ENCODE data around the gene TMEM154.

Gene TMEM154

DNA sequence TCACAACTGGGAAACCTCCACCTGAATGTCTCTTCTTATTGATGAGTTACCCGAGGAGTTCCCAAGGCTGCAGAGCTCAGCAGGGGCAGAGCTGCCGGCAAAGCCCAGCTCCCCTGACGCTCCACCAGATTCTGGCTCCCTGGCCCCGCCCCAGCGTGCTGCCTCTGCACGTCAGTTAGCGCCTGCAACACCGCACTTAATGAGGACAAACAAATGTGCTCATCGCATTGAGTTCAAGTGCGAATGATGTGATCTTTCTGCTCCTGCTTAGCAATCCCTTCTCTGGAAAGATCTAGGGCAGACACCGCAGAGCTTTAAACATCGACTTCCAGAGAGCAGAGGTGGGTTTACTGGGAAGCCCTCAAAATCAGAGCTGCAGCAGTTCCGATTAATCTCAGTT, 88.4 kb downstream of the TMEM154 start:
- DNase-seq: peak; percentile 26

DNA sequence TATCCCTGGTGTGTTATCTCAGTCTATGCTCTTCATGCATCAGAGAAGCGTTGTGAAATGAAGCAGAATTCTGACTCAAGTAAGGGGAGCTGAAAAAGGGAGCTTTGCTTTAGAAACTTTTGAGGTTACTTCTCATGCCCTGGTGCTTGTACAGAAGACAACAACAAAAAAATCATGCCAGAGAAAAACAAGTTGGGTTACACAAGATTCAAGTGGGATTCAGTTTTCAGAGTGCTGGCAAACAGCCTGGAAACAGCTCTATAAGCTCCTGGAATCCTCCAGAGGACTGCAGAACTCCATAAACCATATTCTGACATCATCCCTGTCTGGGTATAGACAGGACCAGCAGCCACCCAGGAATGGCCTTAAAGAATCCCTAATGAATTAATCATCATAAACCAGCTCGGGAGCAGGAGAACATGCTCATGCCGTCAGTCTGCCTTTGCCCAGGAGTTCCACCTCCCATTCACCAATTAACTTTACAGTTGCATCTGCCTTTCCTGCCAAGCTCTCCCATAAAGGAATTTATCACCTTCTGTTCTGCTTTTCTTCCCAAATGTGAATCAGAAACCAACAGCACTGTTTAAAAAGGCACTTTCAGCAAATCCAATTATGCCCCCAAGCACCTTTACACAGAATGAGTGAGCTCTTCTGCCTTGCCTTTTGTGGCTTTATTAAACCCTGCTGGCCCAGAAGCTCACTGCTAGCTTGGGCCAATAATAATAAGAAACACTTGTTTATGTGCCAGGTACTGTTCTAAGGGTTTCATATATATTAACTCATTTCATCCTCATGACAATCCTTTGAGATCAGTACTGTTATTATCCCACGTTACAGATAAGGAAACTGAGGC, 89.4 kb downstream of the TMEM154 start:
- DNase-seq: no peak

DNA sequence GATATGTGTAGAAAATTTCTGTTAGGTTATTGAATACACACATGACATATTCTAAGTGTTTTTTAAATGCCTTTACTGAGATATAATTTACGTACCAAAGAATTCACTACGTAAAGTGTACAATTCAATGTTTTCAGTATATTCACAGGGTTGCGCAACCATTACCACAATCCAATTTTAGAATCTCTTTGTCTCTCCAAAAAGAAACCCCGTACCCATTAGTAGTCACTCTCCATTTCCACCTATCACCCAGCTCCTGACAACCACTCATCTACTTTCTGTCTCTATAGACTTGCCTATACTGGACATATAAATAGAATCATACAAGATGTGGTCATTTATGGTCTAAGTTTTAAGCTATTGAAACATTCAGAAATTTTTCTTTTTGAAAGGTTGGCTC, 90.9 kb downstream of the TMEM154 start:
- DNase-seq: no peak

DNA sequence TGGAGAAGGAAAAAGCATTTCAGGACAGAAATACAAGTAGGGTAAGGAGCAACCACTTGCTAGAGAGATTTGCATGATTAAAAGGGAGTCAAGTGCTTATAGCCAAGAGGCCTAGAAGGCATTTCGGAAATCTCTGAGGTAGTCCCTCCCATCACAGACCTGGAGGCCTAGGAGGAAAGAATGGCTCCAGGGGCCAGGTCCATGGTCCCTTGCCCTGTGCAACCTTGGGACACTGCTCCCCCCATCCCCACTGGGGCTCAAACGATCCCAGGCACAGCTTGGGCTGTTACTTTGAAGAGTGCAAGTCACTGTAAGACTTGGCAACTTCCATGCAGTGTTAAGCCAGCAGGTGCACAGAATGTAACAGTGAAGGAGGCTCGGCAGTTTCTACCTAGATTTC, 92.7 kb downstream of the TMEM154 start:
- DNase-seq: no peak

DNA sequence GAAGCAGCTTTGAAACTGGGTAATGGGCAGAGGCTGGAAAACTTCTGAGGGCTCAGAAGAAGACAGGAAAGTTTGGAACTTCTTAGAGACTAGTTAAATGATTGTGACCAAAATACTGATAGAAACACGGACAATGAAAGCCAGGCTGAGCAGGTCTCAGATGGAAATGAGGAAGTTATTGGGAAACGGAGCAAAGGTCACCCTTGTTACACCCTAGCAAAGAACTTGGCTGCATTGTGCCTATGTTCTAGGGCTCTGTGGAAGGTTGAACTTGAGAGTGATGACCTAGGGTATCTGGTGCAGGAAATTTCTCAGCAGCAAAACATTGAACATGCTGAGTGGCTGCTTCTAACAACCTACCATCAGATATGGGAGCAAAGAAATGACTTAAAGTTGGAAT, 93.1 kb downstream of the TMEM154 start:
- no peak for DNase-seq

DNA sequence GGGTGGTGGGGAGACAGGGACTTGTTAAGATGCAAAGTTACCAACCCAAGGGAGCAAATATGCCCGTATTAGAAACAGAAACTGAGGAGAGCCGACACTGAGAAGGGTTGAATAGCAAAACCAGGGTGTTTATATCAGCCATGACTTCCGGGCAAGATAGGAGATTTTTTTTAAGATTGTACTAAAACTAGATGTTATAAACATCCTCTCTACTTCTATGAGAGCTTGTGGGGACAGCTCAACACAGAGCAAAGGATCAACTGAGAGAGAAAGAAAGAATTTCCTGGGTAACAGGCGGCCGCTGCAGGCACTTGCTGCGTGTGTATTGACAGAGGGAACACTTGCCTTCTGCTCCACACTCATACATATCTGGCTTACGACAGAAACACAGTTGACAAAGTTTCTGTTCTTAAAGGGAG, 94.8 kb downstream of the TMEM154 start:
- DNase-seq: no peak

DNA sequence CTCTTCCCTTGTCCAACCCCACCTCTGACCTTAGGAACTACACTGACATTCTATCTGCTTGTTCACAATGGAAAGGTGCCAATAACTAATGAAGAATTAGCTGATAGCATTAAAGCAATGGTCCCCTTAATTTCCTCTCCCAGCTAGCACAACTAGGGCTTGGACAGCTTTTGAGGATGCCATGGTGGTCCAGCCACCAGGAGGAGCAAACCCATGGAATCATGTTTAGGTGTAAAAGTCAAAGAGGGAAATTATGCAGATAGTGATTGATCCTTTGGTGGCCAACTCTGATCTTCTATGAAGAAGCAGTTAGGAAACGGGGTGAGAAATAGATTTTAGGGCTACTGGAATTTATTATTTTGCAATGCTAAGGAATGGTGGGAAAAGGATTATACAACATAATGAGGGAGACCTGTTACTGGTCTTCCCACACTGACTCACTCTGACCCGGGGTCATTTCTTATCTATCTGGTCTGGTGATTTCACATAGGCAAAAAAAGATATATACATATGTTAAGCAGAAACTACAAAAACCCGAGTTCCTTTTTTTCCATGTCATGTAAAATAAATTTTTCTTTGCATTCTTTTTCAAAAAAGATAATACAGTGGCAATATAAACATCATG, 98.1 kb downstream of the TMEM154 start:
- no peak for DNase-seq

DNA sequence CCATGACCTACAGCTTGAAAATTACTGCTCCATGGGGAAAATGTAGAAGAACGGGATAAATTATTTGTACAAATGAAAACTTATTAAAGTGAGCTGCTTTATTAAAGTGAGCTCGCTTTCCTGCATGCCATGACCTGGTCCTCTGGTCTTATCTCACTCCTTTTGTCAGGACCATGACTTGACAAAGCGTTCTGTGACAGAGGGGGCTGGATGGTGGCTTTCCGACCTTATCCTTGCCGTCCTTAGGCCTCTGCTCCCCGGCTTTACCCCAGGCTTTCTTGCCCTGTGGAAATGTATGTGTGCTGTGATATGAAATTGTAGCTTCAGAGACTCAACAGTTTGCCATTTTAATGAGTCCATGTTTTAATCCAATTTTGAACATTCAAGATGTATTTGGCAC, 99.9 kb downstream of the TMEM154 start:
- DNase-seq: no peak

DNA sequence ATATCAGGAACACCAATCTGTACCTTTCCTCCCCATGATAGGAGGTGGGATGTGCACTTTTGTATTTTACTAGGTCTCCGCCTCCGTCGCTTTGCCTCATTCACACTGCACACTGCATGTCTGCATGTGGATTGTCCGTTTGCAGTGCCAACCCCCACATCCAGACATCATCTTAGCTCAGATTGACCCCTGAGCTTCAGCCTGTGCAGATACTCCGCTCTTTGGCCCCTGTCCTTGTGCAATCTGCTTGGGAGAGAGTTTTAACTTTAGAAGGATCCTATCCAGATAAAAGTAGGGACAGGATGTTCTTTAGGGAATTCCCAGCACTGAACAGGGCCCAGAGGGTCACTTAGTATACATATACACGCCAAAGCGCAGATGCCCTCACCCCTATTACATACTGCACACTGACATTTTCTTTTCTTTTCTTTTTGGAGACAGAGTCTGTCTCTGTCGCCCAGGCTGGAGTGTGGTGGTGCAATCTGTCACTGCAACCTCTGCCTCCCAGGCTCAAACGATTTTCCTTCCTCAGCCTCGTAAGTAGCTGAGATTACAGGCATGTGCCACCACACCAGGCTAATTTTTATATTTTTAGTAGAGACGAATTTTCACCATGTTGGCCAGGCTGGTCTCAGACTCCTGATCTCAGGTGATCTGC, 100.6 kb downstream of the TMEM154 start:
- DNase-seq: no peak

DNA sequence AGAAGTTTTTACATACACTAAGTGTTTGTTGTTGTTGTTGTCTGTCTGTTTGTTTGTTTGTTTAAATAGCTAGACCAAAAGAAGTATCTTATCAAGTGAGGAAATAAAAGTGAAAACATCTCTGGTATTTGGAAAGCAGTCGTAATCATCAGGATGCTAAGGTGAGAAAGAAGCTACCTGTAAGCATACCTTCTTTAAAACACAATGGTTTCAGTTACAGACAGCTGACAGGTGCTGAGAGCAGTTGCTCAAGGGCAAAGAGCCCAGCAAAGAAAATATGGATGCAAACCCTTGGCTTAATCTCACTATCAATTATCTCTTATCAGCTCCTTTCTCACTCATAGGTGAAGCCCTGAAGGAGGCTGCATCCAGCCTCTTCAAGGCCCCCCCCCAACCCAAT, 101.1 kb downstream of the TMEM154 start:
- no peak for DNase-seq

DNA sequence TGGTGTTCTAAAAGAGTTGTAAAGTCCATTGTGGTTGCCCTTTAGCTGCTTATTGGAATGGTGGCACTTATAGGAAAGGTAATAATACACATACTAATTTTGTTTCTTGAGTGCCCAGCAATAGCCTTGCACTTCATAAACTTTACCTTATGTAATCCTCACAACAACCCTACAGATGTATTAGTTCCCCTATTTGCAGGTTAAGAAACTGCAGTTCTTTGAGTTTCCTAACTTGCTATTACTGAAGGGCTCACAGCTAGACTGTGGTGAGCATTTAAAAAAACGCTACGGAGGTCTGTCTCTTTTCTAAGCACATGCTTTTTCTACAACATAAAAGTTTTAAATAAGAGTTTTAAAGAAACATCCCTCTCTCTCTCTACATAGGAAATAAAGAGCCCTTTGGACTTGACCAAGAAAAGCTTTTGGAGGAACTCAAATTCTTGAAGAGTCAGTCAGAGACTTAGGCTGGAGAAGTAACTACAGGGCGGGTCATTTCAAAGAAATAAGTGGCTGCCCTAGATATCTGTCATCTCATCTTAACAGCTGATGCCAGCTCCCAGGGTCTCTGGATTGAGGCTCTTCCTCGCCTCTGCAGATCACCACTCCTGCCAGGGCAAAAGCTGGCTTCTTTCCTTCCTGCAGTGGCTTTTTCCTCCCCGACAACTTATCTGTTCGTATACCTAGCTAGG, 101.9 kb downstream of the TMEM154 start:
- DNase-seq: no peak

DNA sequence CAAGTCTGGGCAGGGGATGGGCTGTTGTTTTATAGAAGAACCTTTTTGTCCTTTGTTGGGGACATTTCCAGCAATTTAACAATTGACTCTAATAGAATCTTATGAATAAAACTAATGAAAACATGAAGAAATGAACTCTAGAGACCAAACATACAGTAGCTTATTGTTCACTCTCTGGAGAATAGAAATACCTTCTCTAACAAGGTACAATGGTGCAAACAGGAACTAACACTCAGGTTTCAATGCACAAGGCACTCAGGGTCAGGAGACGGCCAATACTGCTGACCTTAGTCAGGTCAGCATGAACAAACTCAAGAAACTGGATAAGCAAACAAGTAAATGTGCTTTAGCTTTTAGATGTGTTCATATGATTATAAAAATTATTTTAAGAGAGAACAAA, 104.3 kb downstream of the TMEM154 start:
- no peak for DNase-seq

DNA sequence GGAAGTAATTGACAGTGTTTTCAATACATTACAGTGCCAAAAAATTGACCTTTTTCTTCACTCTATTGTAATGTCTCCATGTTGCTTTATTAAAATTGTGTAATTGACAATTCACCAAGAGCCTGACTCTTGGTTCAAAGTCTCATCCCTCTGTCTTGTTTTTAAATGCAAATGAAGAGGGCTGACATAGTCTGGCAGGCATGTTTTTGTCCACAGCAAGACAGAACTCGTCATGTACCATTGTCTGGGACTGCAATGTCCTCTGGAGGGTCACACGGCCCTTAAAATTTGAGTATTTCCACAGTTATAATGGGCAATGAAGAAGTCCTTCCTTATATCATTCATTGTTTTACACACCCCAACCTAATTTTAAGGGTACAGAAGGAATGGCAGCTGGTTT, 105.9 kb downstream of the TMEM154 start:
- DNase-seq: no peak

DNA sequence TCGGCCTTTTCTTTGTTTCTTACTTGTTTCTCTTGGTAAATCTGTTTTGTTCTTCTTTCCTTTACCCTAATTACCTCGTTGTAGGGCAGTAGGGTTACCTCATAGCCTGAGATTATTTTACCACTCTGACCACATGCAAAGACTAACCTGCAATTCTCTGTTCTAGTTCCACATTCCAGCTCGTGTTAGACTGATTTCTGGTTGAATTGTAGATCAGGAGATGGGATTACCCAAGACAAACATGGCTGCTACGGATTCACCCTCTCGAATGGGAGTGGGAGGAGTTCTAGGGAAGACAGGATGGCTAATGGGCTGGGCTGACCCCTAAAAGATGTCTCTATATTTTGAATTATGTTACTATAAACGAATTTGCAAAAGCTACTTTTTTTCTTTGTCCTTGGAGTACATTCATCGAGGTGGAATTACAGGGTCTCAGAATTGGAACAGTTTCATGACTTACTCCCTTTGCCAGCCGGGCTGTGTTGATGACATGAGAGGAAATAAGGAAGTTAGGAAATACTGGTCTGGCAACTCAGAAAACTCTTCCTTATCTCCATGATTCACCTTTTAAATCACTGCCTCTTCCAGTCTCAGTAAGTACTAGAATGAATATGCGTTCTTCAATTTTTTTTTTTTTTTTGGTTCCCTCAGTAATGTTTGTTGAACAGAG, 107.2 kb downstream of the TMEM154 start:
- no peak for DNase-seq

DNA sequence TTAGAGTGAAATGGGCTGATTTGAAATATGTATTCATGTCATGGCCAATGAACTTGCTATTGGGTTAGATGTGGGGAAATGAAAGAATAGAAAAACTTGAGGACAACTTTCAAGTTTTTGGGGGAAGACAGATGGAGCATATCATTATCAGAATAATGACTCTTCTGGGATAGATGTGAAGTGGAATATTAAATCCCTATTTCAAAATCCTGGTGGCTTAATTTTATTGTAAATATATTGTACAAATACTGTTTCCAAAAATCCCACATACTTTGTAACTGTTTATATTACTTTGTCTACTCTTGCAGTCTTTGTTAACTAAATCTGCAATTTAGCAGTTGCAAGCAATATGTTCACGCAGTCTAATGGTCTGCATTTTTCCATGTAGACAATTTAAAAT, 108.0 kb downstream of the TMEM154 start:
- no peak for DNase-seq

DNA sequence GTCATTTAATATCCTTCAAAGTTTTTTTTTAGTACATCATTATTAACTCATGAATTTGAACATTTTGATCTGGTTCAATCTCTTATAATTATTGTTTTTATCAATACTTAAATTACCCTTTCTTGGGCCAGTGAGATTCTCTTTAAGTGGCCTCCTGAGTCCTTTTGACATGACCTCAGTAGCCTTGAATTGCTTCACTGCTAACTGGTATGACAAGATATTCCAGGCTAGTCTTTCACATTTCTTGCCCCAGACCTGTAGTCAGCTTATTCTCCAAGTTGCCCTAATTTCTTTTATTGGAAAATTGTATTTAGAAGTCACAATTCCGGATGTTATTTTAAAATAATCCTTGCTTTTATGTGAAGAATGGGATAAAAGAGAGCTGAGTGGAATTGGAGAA, 108.5 kb downstream of the TMEM154 start:
- no peak for DNase-seq

Measured in right kidney (tissue), 1 donor.